ENCODE results near the gene MINDY2.
"Not testable (repeated sequence)": the region's sequence is repeated elsewhere in the genome, so short reads cannot be mapped to it uniquely, and the experiment has no call there.

The MINDY2 gene

GRCh38 chr15:58749532-58750337 lies 21.4 kb upstream of the MINDY2 start, which contains the start of gene ADAM10:
TSS of gene ADAM10 (minus strand) at chr15:58749707. CDS start at chr15:58749534, 173 bp downstream.
- peak; percentile 100 for DNase-seq (ENCODE audit: low read depth, low spot score)

- DNase-seq (ENCODE audit: low read depth, low spot score): no peak
These were observed 18.4 kb upstream of the MINDY2 start for GRCh38 chr15:58752716-58753115.

- DNase-seq (ENCODE audit: low read depth, low spot score): no peak
These were observed 15.8 kb upstream of the MINDY2 start for GRCh38 chr15:58755350-58755749.

- DNase-seq (ENCODE audit: low read depth, low spot score): peak; percentile 28
These were observed 15.1 kb upstream of the MINDY2 start for GRCh38 chr15:58755956-58756355.

- DNase-seq (ENCODE audit: low read depth, low spot score): peak; percentile 23
These were observed 13.0 kb upstream of the MINDY2 start for GRCh38 chr15:58758141-58758540.

- DNase-seq (ENCODE audit: low read depth, low spot score): no peak
These were observed 10.6 kb upstream of the MINDY2 start for GRCh38 chr15:58760385-58761009.

GRCh38 chr15:58761010-58761388 lies 10.1 kb upstream of the MINDY2 start:
- DNase-seq (ENCODE audit: low read depth, low spot score): no peak

GRCh38 chr15:58762285-58762684 lies 8.8 kb upstream of the MINDY2 start:
- no peak for DNase-seq (ENCODE audit: low read depth, low spot score)

- no peak for DNase-seq (ENCODE audit: low read depth, low spot score)
These were observed 8.4 kb upstream of the MINDY2 start for GRCh38 chr15:58762731-58763130.

GRCh38 chr15:58764468-58764867 lies 6.6 kb upstream of the MINDY2 start:
- DNase-seq (ENCODE audit: low read depth, low spot score): no peak

- no peak for DNase-seq (ENCODE audit: low read depth, low spot score)
These were observed 4.8 kb upstream of the MINDY2 start for GRCh38 chr15:58766290-58766689.

- not testable (repeated sequence) for DNase-seq (ENCODE audit: low read depth, low spot score)
These were observed 2.5 kb upstream of the MINDY2 start for GRCh38 chr15:58768601-58769004.

- DNase-seq (ENCODE audit: low read depth, low spot score): peak; percentile 92
These were observed 614 bp upstream of the MINDY2 start for GRCh38 chr15:58770519-58770856.

- peak; percentile 61 for DNase-seq (ENCODE audit: low read depth, low spot score)
These were observed 634 bp downstream of the MINDY2 start for GRCh38 chr15:58771621-58772250.

GRCh38 chr15:58773024-58773423 lies 1.9 kb downstream of the MINDY2 start:
- DNase-seq (ENCODE audit: low read depth, low spot score): no peak

- no peak for DNase-seq (ENCODE audit: low read depth, low spot score)
These were observed 4.3 kb downstream of the MINDY2 start for GRCh38 chr15:58775402-58775801.

GRCh38 chr15:58777107-58777506 lies 6.0 kb downstream of the MINDY2 start:
- DNase-seq (ENCODE audit: low read depth, low spot score): no peak

GRCh38 chr15:58779554-58779953 lies 8.5 kb downstream of the MINDY2 start:
- no peak for DNase-seq (ENCODE audit: low read depth, low spot score)

GRCh38 chr15:58785355-58785754 lies 14.3 kb downstream of the MINDY2 start:
- DNase-seq (ENCODE audit: low read depth, low spot score): no peak

GRCh38 chr15:58788056-58788710 lies 17.1 kb downstream of the MINDY2 start:
- DNase-seq (ENCODE audit: low read depth, low spot score): no peak

GRCh38 chr15:58793862-58794261 lies 22.8 kb downstream of the MINDY2 start:
- peak; percentile 84 for DNase-seq (ENCODE audit: low read depth, low spot score)

- DNase-seq (ENCODE audit: low read depth, low spot score): no peak
These were observed 24.7 kb downstream of the MINDY2 start for GRCh38 chr15:58795825-58796224.

Data from astrocyte of the hippocampus (primary cell).